Breast epithelium (tissue), 4 donors: ENCODE data around the gene ATG7. TPM values are rescaled to one million over a fixed set of nuclear protein-coding genes. Genes with fewer than 3 reads are reported as not detected.
"Not testable (repeated sequence)": the region's sequence is repeated elsewhere in the genome, so short reads cannot be mapped to it uniquely, and the experiment has no call there.

Source experiments
- DNase-seq, 2 donors: peaks; one replicate each; pipeline ENCODE4 v3.0.0-alpha.2; 2019; ENCODE audit warnings: low spot score in 2 of 2
- H3K27ac ChIP-seq, 2 donors: fragments of 200-600 bp; sonication (generic) in 1 of 2; one replicate each; pipeline ENCODE4 v1.5.1; 2016 to 2019; ENCODE audit warnings: mild to moderate bottlenecking in 1 of 2
- H3K27me3 ChIP-seq, 2 donors: fragments of 200-600 bp; sonication (generic) in 1 of 2; one replicate each; pipeline versions ENCODE4 v1.5.1 to v1.6.0; 2017 to 2019; ENCODE audit warnings: control low read depth in 1 of 2, mild to moderate bottlenecking in 1 of 2
- H3K36me3 ChIP-seq: fragments of 200-600 bp; one replicate; pipeline ENCODE4 v1.5.1; 2019
- H3K4me1 ChIP-seq, 2 donors: fragments of 200-600 bp; sonication (generic); one replicate each; pipeline ENCODE4 v1.5.1; 2016 to 2019; ENCODE audit warnings: control low read depth in 1 of 2
- H3K4me3 ChIP-seq, 3 donors: fragments of 200-600 bp; sonication (generic); 1 replicate in 2 of 3; 2 replicates in 1 of 3; pipeline ENCODE4 v1.5.1; 2016 to 2019; ENCODE audit warnings: mild to moderate bottlenecking in 3 of 3, moderate library complexity in 2 of 3
- H3K9me3 ChIP-seq, 2 donors: fragments of 200-600 bp; sonication (generic) in 1 of 2; one replicate each; pipeline ENCODE4 v1.5.1; 2016 to 2019; ENCODE audit warnings: control low read depth in 1 of 2
- CTCF ChIP-seq, 3 donors: fragments of 450-650 bp; IDR thresholded peaks; one replicate each; pipeline ENCODE4 v1.5.1; 2016 to 2017; ENCODE audit warnings: antibody characterized with exemption in 3 of 3, mild to moderate bottlenecking in 3 of 3, moderate library complexity in 3 of 3
- POLR2A ChIP-seq: fragments of 450-650 bp; IDR thresholded peaks from one replicate; pipeline ENCODE4 v1.6.1; 2016; ENCODE audit warnings: antibody characterized with exemption, mild to moderate bottlenecking, moderate library complexity
- POLR2AphosphoS5 ChIP-seq, 3 donors: sonication (generic); formaldehyde crosslinking; IDR thresholded peaks; one replicate each; pipeline ENCODE4 v1.6.1; 2017; ENCODE audit warnings: antibody characterized with exemption in 3 of 3
- intact Hi-C: fragments of 100-400 bp; cut with DNase I; formaldehyde crosslinking; loops from one replicate; pipeline ENCODE4 v1.15.1; 2023; ENCODE audit warnings: low total_unique reads
- total RNA-seq, 3 donors: library from RNA; depleted of rRNA; stranded (reverse); fragments of >200 nt; gene quantifications; one replicate each; pipeline ENCODE4 v1.1.0, GENCODE V29; 2016

The ATG7 gene
- total RNA-seq, 3 donors from 2014 or later: 64.9 to 81.9 (median 75.5) TPM

- no peaks in the 10 kb centered on the region for H3K9me3 ChIP-seq
- H3K36me3 ChIP-seq: no peaks in the 10 kb centered on the region
- intact Hi-C loops: no loop called here
- no peak for DNase-seq
- H3K4me3 ChIP-seq: no peak overlapping the region
- H3K27me3 ChIP-seq: no peaks in the 10 kb centered on the region
- H3K4me1 ChIP-seq: no peaks in the 10 kb centered on the region
- TF ChIP-seq CTCF (IDR thresholded peaks at IDR 0.05): no peak
- TF ChIP-seq POLR2AphosphoS5 (IDR thresholded peaks at IDR 0.05): no peak
- TF ChIP-seq POLR2A: no peak
- H3K27ac ChIP-seq: no peak overlapping the region
Observed at GRCh38 chr3:11331101-11331500, 58.9 kb downstream of the ATG7 start.

- Histone ChIP-seq H3K4me3 (no peak overlapping the region), H3K27me3 (no peaks in the 10 kb centered on the region), H3K27ac (no peak overlapping the region), H3K9me3 (no peaks in the 10 kb centered on the region), H3K4me1 (no peaks in the 10 kb centered on the region), H3K36me3 (no peaks in the 10 kb centered on the region)
- intact Hi-C loops: no loop called here
- no peak for DNase-seq
- peak; percentile 38 to 69 (median 63) for TF ChIP-seq CTCF (IDR thresholded peaks at IDR 0.05)
- TF ChIP-seq POLR2A: no peak
- TF ChIP-seq POLR2AphosphoS5 (IDR thresholded peaks at IDR 0.05): no peak
Observed at GRCh38 chr3:11335056-11335608, 62.9 kb downstream of the ATG7 start.

DNA sequence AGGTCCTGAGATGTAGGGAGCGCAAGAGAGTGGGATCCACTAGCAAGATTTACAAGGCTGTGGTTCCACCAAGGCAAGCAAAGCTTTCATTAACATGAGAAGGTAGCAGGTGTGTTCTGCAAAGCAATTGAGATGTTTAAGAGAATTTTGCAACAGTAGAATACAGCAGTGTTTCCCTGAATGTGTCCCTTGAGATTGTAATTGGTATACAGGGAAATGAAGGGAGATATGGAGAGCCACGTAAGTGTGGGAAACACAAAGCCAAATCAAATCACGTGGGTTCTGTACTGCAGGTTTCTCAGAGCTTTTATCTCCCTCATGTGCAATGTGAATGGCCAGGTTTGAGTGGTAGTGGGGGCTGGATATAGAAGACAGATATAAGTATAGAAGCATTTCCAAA lies 67.3 kb downstream of the ATG7 start:
- intact Hi-C loops: no loop called here
- DNase-seq: no peak
- H3K36me3 ChIP-seq: no peaks in the 10 kb centered on the region
- H3K9me3 ChIP-seq: no peaks in the 10 kb centered on the region
- H3K27me3 ChIP-seq: no peaks in the 10 kb centered on the region
- no peak overlapping the region for H3K4me3 ChIP-seq
- TF ChIP-seq POLR2AphosphoS5 (IDR thresholded peaks at IDR 0.05) (no peak), CTCF (IDR thresholded peaks at IDR 0.05) (no peak), POLR2A (no peak)
- no peak overlapping the region for H3K27ac ChIP-seq
- no peaks in the 10 kb centered on the region for H3K4me1 ChIP-seq

DNA sequence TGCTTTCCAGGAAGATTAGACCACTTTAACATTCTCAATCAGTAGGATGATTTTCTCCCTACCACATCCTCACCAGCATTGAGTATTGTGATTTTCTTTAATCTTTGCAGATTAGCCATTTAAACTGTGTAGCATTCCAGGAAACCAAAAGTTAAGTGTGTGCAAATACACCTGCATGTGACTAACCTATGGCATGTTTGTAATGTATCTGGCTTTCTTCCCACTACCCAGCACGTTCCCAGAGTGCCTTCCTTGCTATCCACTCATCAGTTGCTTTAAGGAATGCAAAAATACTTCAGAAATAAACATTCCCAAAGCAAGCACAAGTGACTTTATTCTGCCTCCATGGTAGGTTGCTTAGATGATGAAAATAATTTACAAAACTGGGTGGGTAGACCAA lies 74.2 kb downstream of the ATG7 start:
- H3K27ac ChIP-seq: no peak overlapping the region
- no peaks in the 10 kb centered on the region for H3K9me3 ChIP-seq
- intact Hi-C loops: no loop called here
- H3K4me1 ChIP-seq: no peaks in the 10 kb centered on the region
- no peak for TF ChIP-seq CTCF (IDR thresholded peaks at IDR 0.05)
- TF ChIP-seq POLR2A: no peak
- no peak for TF ChIP-seq POLR2AphosphoS5 (IDR thresholded peaks at IDR 0.05)
- DNase-seq: no peak
- no peak overlapping the region for H3K4me3 ChIP-seq
- H3K36me3 ChIP-seq: no peaks in the 10 kb centered on the region
- H3K27me3 ChIP-seq: no peaks in the 10 kb centered on the region

- H3K9me3 ChIP-seq, H3K4me3 ChIP-seq, H3K27me3 ChIP-seq, intact Hi-C loops, DNase-seq, H3K4me1 ChIP-seq, H3K27ac ChIP-seq, H3K36me3 ChIP-seq: not testable (repeated sequence)
Observed at GRCh38 chr3:11348877-11349276, 76.7 kb downstream of the ATG7 start.

- no peak for DNase-seq
- no peaks in the 10 kb centered on the region for H3K4me1 ChIP-seq
- no peak overlapping the region for H3K27ac ChIP-seq
- H3K27me3 ChIP-seq: no peaks in the 10 kb centered on the region
- H3K4me3 ChIP-seq: no peak overlapping the region
- no peaks in the 10 kb centered on the region for H3K9me3 ChIP-seq
- intact Hi-C loops: no loop called here
- no peaks in the 10 kb centered on the region for H3K36me3 ChIP-seq
- no peak for TF ChIP-seq POLR2AphosphoS5 (IDR thresholded peaks at IDR 0.05)
Observed at GRCh38 chr3:11349446-11349845, 77.2 kb downstream of the ATG7 start.
